PFSK-1 (cell line): ENCODE results near the gene FBXO15.

Experiments
- FOXP2 ChIP-seq: optimal IDR thresholded peaks from 2 replicates; pipeline ENCODE3; 2011; ENCODE audit warnings: borderline replicate concordance, control low read depth, inconsistent platforms; ENCODE audit not compliant: insufficient read depth; ENCODE audit errors: extremely low read length, extremely low read depth
- POLR2AphosphoS5 ChIP-seq: IDR thresholded peaks from 2 replicates; pipeline ENCODE4 v1.6.1; 2012; ENCODE audit warnings: low read depth, mild to moderate bottlenecking, control low read depth, low read length, moderate library complexity
- TF ChIP-seq, protein P1 (sequence below), 2 experiments: IDR thresholded peaks; 2 replicates each; pipeline versions ENCODE4 v1.6.1 to v1.8.0; 2011 to 2012; ENCODE audit warnings: low read depth in 2 of 2, low read length in 2 of 2, control low read depth in 1 of 2, inconsistent platforms in 1 of 2, mild to moderate bottlenecking in 1 of 2, moderate library complexity in 1 of 2; ENCODE audit not compliant: insufficient read depth in 1 of 2

DNA sequence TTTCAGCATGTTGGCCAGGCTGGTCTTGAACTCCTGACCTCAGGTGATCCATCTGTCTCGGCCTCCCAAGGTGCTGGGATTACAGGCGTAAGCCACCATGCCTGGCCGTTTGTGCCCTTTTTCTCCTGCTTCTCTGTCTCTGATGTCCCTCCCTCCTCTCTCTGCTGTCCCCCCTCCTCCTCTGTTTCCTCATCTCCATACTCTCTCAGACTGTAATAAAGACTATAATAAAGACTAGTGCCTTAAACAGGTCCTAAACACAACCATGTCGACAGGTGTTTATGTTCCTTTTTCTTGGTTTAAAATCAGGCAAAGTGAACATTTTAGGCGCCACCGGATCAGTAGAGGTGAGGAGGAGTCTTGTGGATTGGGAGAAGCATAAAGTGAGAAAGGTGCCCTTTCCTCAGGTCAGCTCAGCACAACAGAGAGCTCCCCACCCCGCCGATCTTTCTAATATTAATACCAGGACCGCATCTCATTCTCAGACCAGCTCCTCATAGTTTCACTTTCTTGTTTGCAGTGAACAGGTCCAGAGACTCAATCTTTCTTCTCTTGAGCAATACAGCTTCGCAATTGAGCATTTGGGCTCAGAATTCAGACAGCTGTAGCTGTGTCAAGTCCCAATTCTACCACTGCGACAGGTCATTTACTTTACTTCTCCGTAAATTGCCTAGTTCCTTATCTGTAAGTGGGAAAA is 24.4 kb upstream of the FBXO15 start:
- TF ChIP-seq, protein P1, sequence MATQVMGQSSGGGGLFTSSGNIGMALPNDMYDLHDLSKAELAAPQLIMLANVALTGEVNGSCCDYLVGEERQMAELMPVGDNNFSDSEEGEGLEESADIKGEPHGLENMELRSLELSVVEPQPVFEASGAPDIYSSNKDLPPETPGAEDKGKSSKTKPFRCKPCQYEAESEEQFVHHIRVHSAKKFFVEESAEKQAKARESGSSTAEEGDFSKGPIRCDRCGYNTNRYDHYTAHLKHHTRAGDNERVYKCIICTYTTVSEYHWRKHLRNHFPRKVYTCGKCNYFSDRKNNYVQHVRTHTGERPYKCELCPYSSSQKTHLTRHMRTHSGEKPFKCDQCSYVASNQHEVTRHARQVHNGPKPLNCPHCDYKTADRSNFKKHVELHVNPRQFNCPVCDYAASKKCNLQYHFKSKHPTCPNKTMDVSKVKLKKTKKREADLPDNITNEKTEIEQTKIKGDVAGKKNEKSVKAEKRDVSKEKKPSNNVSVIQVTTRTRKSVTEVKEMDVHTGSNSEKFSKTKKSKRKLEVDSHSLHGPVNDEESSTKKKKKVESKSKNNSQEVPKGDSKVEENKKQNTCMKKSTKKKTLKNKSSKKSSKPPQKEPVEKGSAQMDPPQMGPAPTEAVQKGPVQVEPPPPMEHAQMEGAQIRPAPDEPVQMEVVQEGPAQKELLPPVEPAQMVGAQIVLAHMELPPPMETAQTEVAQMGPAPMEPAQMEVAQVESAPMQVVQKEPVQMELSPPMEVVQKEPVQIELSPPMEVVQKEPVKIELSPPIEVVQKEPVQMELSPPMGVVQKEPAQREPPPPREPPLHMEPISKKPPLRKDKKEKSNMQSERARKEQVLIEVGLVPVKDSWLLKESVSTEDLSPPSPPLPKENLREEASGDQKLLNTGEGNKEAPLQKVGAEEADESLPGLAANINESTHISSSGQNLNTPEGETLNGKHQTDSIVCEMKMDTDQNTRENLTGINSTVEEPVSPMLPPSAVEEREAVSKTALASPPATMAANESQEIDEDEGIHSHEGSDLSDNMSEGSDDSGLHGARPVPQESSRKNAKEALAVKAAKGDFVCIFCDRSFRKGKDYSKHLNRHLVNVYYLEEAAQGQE (IDR thresholded peaks at IDR 0.05; ENCODE audit: insufficient read depth in 1 of 2, low read depth in 2 of 2, low read length in 2 of 2), result no peak
- TF ChIP-seq POLR2AphosphoS5, result no peak
- no peak for TF ChIP-seq FOXP2
